GM23338 (cell line): Measurements from ENCODE around the gene IL31.

Experiments
- CREB1 ChIP-seq: fragments of 250-450 bp; sonication (Bioruptor Pico); IDR thresholded peaks from 2 replicates; pipeline ENCODE4 v1.5.0; 2020; ENCODE audit warnings: low read depth, mild to moderate bottlenecking, moderate library complexity
- EZH2 ChIP-seq: fragments of 200-600 bp; sonication (generic); IDR thresholded peaks from one replicate; pipeline ENCODE4 v1.8.0; 2017; ENCODE audit warnings: antibody characterized with exemption, mild to moderate bottlenecking, low read depth; ENCODE audit not compliant: unreplicated experiment
- EZH2phosphoT487 ChIP-seq: fragments of 200-600 bp; sonication (generic); IDR thresholded peaks from one replicate; pipeline ENCODE4 v1.8.1; 2018; ENCODE audit warnings: antibody characterized with exemption; ENCODE audit not compliant: unreplicated experiment
- JUNB ChIP-seq: IDR thresholded peaks from one replicate; pipeline ENCODE4 v1.6.1; 2016; ENCODE audit warnings: antibody characterized with exemption; ENCODE audit not compliant: unreplicated experiment
- NANOG ChIP-seq: IDR thresholded peaks from 2 replicates; pipeline ENCODE4 v1.6.1; 2016; ENCODE audit warnings: antibody characterized with exemption, borderline replicate concordance
- POLR2AphosphoS5 ChIP-seq: IDR thresholded peaks from 2 replicates; pipeline ENCODE4 v1.6.1; 2016; ENCODE audit warnings: antibody characterized with exemption, low read depth
- STAT1 ChIP-seq: IDR thresholded peaks from one replicate; pipeline ENCODE4 v1.6.1; 2016; ENCODE audit warnings: antibody characterized with exemption; ENCODE audit not compliant: unreplicated experiment
- ZNF114 ChIP-seq: fragments of 250-450 bp; sonication (Bioruptor Pico); IDR thresholded peaks from 2 replicates; pipeline ENCODE4 v1.5.0; 2020; ENCODE audit warnings: mild to moderate bottlenecking, moderate library complexity
- ZNF331 ChIP-seq: fragments of 250-450 bp; sonication (Bioruptor Pico); IDR thresholded peaks from 2 replicates; pipeline ENCODE4 v1.5.0; 2020; ENCODE audit warnings: low read depth, mild to moderate bottlenecking, moderate library complexity
- TF ChIP-seq, protein P1 (sequence below), 2 experiments: fragments of 200-600 bp in 1 of 2; sonication (generic) in 1 of 2; conservative IDR thresholded peaks; 2 replicates each; pipeline versions ENCODE4 v1.5.1 to v1.6.1; 2016 to 2017; ENCODE audit warnings: antibody characterized with exemption in 2 of 2, low read depth in 2 of 2, mild to moderate bottlenecking in 2 of 2, moderate library complexity in 1 of 2
- TF ChIP-seq, protein P2 (sequence below): IDR thresholded peaks from one replicate; pipeline ENCODE4 v1.6.1; 2018; ENCODE audit warnings: antibody characterized with exemption; ENCODE audit not compliant: unreplicated experiment
- TF ChIP-seq, protein P3 (sequence below): IDR thresholded peaks from 2 replicates; pipeline ENCODE4 v1.6.1; 2016; ENCODE audit warnings: antibody characterized with exemption
- TF ChIP-seq, protein P4 (sequence below): fragments of 250-450 bp; sonication (Bioruptor Pico); IDR thresholded peaks from 2 replicates; pipeline ENCODE4 v1.5.0; 2020; ENCODE audit warnings: mild to moderate bottlenecking, moderate library complexity

DNA sequence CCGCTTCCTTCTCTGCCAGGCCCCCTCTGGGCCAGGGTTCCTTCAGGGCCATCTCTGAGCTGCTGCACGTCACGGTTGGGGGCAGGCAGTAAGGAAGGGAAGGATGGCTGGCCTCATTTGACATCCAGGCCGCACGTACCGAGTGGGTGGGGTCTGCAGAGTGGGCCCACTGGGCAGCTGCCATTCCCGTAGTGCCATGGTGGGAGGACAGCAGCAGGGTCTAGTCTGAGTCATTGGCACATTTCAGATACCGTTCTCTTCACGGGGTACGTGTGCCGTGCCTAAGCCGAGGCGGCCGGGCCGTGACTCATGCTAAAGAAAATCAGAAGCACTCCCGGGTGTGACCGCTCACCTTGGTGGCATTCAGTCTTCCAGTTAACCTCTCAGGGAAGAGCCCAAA is 43.9 kb downstream of the IL31 start:
- TF ChIP-seq, protein P1, sequence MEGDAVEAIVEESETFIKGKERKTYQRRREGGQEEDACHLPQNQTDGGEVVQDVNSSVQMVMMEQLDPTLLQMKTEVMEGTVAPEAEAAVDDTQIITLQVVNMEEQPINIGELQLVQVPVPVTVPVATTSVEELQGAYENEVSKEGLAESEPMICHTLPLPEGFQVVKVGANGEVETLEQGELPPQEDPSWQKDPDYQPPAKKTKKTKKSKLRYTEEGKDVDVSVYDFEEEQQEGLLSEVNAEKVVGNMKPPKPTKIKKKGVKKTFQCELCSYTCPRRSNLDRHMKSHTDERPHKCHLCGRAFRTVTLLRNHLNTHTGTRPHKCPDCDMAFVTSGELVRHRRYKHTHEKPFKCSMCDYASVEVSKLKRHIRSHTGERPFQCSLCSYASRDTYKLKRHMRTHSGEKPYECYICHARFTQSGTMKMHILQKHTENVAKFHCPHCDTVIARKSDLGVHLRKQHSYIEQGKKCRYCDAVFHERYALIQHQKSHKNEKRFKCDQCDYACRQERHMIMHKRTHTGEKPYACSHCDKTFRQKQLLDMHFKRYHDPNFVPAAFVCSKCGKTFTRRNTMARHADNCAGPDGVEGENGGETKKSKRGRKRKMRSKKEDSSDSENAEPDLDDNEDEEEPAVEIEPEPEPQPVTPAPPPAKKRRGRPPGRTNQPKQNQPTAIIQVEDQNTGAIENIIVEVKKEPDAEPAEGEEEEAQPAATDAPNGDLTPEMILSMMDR (conservative IDR thresholded peaks at IDR 0.05; ENCODE audit: low read depth in 2 of 2) = no peak
- TF ChIP-seq EZH2 (no peak), POLR2AphosphoS5 (no peak), CREB1 (CRISPR knock-in tag) (no peak), ZNF114 (CRISPR knock-in tag) (no peak), EZH2phosphoT487 (no peak), JUNB (no peak), STAT1 (no peak), ZNF331 (CRISPR knock-in tag) (no peak), NANOG (no peak)
- TF ChIP-seq, protein P2, sequence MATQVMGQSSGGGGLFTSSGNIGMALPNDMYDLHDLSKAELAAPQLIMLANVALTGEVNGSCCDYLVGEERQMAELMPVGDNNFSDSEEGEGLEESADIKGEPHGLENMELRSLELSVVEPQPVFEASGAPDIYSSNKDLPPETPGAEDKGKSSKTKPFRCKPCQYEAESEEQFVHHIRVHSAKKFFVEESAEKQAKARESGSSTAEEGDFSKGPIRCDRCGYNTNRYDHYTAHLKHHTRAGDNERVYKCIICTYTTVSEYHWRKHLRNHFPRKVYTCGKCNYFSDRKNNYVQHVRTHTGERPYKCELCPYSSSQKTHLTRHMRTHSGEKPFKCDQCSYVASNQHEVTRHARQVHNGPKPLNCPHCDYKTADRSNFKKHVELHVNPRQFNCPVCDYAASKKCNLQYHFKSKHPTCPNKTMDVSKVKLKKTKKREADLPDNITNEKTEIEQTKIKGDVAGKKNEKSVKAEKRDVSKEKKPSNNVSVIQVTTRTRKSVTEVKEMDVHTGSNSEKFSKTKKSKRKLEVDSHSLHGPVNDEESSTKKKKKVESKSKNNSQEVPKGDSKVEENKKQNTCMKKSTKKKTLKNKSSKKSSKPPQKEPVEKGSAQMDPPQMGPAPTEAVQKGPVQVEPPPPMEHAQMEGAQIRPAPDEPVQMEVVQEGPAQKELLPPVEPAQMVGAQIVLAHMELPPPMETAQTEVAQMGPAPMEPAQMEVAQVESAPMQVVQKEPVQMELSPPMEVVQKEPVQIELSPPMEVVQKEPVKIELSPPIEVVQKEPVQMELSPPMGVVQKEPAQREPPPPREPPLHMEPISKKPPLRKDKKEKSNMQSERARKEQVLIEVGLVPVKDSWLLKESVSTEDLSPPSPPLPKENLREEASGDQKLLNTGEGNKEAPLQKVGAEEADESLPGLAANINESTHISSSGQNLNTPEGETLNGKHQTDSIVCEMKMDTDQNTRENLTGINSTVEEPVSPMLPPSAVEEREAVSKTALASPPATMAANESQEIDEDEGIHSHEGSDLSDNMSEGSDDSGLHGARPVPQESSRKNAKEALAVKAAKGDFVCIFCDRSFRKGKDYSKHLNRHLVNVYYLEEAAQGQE = no peak
- TF ChIP-seq, protein P3, sequence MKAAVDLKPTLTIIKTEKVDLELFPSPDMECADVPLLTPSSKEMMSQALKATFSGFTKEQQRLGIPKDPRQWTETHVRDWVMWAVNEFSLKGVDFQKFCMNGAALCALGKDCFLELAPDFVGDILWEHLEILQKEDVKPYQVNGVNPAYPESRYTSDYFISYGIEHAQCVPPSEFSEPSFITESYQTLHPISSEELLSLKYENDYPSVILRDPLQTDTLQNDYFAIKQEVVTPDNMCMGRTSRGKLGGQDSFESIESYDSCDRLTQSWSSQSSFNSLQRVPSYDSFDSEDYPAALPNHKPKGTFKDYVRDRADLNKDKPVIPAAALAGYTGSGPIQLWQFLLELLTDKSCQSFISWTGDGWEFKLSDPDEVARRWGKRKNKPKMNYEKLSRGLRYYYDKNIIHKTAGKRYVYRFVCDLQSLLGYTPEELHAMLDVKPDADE = no peak
- TF ChIP-seq, protein P4, sequence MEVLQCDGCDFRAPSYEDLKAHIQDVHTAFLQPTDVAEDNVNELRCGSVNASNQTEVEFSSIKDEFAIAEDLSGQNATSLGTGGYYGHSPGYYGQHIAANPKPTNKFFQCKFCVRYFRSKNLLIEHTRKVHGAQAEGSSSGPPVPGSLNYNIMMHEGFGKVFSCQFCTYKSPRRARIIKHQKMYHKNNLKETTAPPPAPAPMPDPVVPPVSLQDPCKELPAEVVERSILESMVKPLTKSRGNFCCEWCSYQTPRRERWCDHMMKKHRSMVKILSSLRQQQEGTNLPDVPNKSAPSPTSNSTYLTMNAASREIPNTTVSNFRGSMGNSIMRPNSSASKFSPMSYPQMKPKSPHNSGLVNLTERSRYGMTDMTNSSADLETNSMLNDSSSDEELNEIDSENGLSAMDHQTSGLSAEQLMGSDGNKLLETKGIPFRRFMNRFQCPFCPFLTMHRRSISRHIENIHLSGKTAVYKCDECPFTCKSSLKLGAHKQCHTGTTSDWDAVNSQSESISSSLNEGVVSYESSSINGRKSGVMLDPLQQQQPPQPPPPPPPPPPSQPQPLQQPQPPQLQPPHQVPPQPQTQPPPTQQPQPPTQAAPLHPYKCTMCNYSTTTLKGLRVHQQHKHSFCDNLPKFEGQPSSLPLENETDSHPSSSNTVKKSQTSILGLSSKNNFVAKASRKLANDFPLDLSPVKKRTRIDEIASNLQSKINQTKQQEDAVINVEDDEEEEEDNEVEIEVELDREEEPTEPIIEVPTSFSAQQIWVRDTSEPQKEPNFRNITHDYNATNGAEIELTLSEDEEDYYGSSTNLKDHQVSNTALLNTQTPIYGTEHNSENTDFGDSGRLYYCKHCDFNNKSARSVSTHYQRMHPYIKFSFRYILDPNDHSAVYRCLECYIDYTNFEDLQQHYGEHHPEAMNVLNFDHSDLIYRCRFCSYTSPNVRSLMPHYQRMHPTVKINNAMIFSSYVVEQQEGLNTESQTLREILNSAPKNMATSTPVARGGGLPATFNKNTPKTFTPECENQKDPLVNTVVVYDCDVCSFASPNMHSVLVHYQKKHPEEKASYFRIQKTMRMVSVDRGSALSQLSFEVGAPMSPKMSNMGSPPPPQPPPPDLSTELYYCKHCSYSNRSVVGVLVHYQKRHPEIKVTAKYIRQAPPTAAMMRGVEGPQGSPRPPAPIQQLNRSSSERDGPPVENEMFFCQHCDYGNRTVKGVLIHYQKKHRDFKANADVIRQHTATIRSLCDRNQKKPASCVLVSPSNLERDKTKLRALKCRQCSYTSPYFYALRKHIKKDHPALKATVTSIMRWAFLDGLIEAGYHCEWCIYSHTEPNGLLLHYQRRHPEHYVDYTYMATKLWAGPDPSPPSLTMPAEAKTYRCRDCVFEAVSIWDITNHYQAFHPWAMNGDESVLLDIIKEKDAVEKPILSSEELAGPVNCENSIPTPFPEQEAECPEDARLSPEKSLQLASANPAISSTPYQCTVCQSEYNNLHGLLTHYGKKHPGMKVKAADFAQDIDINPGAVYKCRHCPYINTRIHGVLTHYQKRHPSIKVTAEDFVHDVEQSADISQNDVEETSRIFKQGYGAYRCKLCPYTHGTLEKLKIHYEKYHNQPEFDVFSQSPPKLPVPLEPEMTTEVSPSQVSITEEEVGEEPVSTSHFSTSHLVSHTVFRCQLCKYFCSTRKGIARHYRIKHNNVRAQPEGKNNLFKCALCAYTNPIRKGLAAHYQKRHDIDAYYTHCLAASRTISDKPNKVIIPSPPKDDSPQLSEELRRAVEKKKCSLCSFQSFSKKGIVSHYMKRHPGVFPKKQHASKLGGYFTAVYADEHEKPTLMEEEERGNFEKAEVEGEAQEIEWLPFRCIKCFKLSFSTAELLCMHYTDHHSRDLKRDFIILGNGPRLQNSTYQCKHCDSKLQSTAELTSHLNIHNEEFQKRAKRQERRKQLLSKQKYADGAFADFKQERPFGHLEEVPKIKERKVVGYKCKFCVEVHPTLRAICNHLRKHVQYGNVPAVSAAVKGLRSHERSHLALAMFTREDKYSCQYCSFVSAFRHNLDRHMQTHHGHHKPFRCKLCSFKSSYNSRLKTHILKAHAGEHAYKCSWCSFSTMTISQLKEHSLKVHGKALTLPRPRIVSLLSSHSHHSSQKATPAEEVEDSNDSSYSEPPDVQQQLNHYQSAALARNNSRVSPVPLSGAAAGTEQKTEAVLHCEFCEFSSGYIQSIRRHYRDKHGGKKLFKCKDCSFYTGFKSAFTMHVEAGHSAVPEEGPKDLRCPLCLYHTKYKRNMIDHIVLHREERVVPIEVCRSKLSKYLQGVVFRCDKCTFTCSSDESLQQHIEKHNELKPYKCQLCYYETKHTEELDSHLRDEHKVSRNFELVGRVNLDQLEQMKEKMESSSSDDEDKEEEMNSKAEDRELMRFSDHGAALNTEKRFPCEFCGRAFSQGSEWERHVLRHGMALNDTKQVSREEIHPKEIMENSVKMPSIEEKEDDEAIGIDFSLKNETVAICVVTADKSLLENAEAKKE (CRISPR knock-in tag) = no peak
